ENCODE results near the gene MCAT.

Gene MCAT

DNA sequence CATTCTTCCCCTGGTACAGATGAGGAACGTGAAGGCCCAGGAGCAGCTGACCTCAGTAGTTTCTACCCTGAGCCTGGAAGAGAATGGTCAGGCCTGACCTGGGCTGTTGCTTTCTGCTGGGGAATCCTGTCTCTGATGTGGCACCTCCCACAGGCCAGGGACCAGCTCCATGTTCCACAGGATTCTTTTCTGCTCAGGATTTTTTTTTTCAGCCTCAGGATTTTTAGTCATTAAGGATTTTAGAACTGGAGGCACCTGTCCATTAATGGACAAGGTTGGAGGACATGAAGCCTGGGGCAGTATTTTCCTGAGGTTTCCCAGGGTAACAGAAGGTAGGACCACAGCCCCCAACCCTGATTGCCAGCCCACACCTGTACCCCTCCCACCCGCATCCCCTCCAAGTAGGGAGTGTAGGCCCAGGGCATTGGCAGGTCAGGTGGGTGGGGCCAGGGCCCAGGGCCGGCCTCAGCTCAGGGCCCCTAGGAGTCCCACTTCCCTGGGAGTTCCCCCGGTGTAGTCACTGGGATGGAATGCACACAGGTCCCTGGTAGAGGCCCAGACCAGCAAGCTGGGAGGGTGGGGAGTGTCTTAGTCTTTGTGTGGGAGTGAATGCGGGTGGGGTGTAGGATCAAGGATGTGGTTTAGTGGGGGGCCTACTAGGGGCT lies 16.6 kb downstream of the MCAT start:
- Histone ChIP-seq H3K9ac (ENCODE audit: low read length) (no peak overlapping the region), H3K27ac (ENCODE audit: low read depth, low read length) (no peak overlapping the region), H3K4me1 (ENCODE audit: control insufficient read depth, insufficient read depth, low read length) (no peaks in the 10 kb centered on the region), H3K27me3 (ENCODE audit: control insufficient read depth, insufficient read depth, low read length) (no peaks in the 10 kb centered on the region), H3K36me3 (ENCODE audit: control insufficient read depth, insufficient read depth, low read length) (no peaks in the 10 kb centered on the region), H3K4me3 (ENCODE audit: low read length) (no peak overlapping the region)

DNA sequence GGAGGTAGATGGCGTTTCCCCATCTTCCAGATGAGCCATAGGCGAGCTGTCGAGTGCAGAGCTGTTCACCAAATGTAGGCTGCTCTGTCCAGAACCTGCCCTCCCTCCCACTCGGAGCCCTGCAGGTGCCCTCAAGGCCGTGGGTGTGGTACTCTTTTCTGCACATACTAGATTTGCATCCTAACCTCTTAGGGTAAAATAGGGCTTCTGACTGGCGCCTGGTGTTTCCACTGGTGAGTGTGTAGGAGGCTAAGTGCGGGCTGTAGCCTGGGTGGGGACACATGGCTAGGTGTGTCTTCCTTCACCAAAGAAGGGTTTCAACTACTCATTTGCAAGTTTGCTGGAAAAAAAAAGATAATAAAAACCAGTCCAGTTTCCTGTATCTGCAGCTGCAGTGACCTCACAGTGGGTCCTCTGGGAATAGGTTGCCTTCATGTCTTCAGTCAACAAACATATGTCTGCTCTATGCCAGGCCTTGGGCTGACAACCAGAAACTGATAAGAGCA lies 24.2 kb downstream of the MCAT start:
- Histone ChIP-seq H3K27me3 (ENCODE audit: control insufficient read depth, insufficient read depth, low read length) (no peaks in the 10 kb centered on the region), H3K36me3 (ENCODE audit: control insufficient read depth, insufficient read depth, low read length) (no peaks in the 10 kb centered on the region), H3K27ac (ENCODE audit: low read depth, low read length) (no peak overlapping the region), H3K4me3 (ENCODE audit: low read length) (no peak overlapping the region), H3K4me1 (ENCODE audit: control insufficient read depth, insufficient read depth, low read length) (no peaks in the 10 kb centered on the region), H3K9ac (ENCODE audit: low read length) (no peak overlapping the region)

DNA sequence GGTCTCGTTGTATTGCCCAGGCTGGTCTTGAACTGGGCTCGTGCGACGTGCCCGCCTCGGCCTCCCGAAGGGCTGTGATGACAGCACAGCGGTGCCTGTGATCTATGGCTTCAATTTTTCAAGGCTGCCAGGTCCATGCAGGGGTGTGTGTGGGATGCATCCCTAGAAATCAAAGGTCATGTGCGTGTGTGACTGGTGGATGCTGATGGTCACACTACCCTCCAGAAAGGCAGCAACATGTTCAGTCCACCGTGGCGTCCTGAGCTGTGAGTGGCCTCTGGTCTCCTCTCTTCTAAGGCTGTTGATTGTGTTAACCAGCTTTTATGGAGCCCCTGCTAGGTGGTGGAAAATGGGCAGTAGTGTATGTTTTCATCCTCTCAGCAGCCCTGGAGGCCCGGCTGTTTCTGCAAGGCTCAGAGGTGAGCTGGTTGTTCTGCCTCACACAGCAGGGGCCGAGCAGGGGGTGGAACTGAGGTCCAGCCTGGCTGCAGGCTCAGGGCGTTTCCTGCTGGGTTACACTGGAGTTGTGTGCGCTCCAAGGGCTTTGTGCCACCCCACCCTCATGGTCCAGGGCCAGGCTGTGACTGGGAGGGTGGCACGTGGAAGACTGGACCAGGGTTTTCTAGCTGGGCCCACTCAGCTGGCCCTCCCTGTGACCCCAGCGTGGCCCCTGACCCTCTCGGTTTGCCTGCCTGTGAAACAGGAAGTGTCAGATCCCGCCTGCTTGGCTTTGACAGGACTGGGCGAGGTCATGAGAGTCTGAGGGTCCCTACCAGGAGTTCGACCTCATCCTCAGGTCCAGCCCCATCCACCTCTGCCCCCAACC lies 25.0 kb downstream of the MCAT start:
- H3K27ac ChIP-seq (ENCODE audit: low read depth, low read length), result no peak overlapping the region
- no peaks in the 10 kb centered on the region for H3K36me3 ChIP-seq (ENCODE audit: control insufficient read depth, insufficient read depth, low read length)
- H3K27me3 ChIP-seq (ENCODE audit: control insufficient read depth, insufficient read depth, low read length), result no peaks in the 10 kb centered on the region
- no peak overlapping the region for H3K4me3 ChIP-seq (ENCODE audit: low read length)
- no peak overlapping the region for H3K9ac ChIP-seq (ENCODE audit: low read length)
- H3K4me1 ChIP-seq (ENCODE audit: control insufficient read depth, insufficient read depth, low read length), result no peaks in the 10 kb centered on the region

DNA sequence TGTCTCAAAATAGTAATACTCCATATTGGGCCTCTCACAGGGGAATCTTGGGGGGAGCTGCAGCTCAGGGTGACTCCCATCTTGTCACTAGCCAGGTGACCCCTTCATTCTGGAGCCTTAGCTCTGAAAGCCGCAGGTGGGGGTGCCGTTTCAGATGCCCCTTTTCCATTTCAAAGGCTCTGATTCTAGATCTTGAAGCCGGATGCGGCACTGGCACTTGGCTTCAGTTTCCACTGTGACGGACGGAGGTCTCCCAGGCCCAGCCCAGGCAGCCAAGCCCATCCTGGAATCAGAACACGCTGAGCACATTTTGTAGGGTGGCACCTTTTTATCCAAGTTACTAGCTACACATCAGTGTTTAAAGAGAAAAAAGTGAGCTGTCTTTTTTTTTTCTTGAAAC lies 26.3 kb downstream of the MCAT start:
- no peaks in the 10 kb centered on the region for H3K4me1 ChIP-seq (ENCODE audit: control insufficient read depth, insufficient read depth, low read length)
- no peak overlapping the region for H3K27ac ChIP-seq (ENCODE audit: low read depth, low read length)
- no peaks in the 10 kb centered on the region for H3K36me3 ChIP-seq (ENCODE audit: control insufficient read depth, insufficient read depth, low read length)
- peaks cover 2% of the 10 kb centered on the region for H3K27me3 ChIP-seq (ENCODE audit: control insufficient read depth, insufficient read depth, low read length)
- no peak overlapping the region for H3K4me3 ChIP-seq (ENCODE audit: low read length)
- no peak overlapping the region for H3K9ac ChIP-seq (ENCODE audit: low read length)

DNA sequence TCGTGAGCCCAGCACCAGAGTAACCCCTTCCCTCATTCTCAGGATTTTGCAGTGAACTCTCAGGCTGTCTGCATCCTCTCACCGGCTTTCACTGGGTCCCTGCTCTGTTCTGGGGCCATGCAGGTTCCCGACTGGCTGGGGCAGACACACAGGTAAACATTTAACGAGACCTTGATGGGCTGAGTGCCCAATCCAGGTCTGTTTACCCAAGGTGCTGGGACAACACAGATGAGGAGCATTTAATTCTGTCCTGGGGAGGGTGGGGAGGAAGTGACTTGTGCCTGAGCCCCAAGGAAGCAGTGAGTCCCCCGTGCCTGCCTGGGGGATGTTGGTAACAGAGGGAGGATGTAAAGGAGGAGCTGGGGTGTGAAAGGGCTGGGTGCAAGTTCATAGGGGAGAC lies 28.2 kb downstream of the MCAT start:
- Histone ChIP-seq H3K27ac (ENCODE audit: low read depth, low read length) (no peak overlapping the region), H3K27me3 (ENCODE audit: control insufficient read depth, insufficient read depth, low read length) (peaks cover 5% of the 10 kb centered on the region), H3K9ac (ENCODE audit: low read length) (no peak overlapping the region), H3K4me1 (ENCODE audit: control insufficient read depth, insufficient read depth, low read length) (no peaks in the 10 kb centered on the region), H3K36me3 (ENCODE audit: control insufficient read depth, insufficient read depth, low read length) (no peaks in the 10 kb centered on the region), H3K4me3 (ENCODE audit: low read length) (no peak overlapping the region)

- Histone ChIP-seq H3K36me3 (ENCODE audit: control insufficient read depth, insufficient read depth, low read length) (no peaks in the 10 kb centered on the region), H3K4me3 (ENCODE audit: low read length) (no peak overlapping the region), H3K9ac (ENCODE audit: low read length) (no peak overlapping the region), H3K27me3 (ENCODE audit: control insufficient read depth, insufficient read depth, low read length) (peaks cover 5% of the 10 kb centered on the region), H3K4me1 (ENCODE audit: control insufficient read depth, insufficient read depth, low read length) (no peaks in the 10 kb centered on the region), H3K27ac (ENCODE audit: low read depth, low read length) (no peak overlapping the region)
These were observed 29.5 kb downstream of the MCAT start for GRCh38 chr22:43113526-43114251.

DNA sequence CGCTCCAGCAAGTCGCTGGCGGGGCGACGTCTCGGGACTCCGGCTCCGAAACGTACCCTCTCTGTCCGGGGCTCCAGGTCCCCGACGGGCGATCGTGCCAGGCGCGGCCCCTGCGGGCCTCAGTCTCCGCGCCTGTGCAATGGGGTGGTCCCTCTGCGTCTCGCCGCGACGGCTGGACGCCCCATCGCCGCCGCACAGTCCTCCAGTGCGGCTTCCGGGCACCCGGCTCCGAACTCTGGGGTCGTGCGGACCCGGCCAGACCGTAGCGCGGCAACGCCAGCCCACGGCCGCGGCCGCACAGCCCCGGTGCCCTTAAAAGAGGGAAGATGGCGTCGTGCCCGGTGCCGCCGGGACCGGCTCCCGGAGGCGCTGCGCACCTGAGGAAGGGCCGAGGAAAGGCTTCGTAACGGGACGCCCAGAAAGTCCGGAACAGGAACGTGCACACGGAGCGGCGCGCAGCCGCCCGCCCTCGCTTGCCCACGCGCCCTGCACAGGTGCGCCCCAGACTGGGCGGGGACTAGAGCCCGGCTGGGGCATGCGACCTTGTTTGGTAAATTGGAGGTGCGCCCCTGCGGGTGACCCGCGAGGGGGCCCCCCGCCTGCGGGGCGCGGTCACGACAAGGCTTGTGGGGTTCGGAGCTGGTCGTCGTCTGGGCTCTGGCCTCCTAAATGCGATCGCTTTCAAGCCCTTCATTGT lies 32.1 kb downstream of the MCAT start:
- Histone ChIP-seq H3K9ac (ENCODE audit: low read length) (peak overlapping the region; percentile 53), H3K27ac (ENCODE audit: low read depth, low read length) (no peak overlapping the region), H3K36me3 (ENCODE audit: control insufficient read depth, insufficient read depth, low read length) (no peaks in the 10 kb centered on the region), H3K4me3 (ENCODE audit: low read length) (peak overlapping the region; percentile 76), H3K27me3 (ENCODE audit: control insufficient read depth, insufficient read depth, low read length) (peaks cover 5% of the 10 kb centered on the region), H3K4me1 (ENCODE audit: control insufficient read depth, insufficient read depth, low read length) (no peaks in the 10 kb centered on the region)

GRCh38 chr22:43110444-43110926 lies 32.7 kb downstream of the MCAT start, which contains the start of gene BIK:
BIK (plus strand) TSS chr22:43110750; CDS start chr22:43124023, 13,273 bp downstream.
- Histone ChIP-seq H3K4me3 (ENCODE audit: low read length) (peak within 1 kb of the TSS; percentile 76), H3K9ac (ENCODE audit: low read length) (peak within 1 kb of the TSS; percentile 53), H3K27me3 (ENCODE audit: control insufficient read depth, insufficient read depth, low read length) (peaks cover 5% of the 10 kb centered on the region), H3K27ac (ENCODE audit: low read depth, low read length) (no peak within 1 kb of the TSS), H3K36me3 (ENCODE audit: control insufficient read depth, insufficient read depth, low read length) (no peaks in the 10 kb centered on the region), H3K4me1 (ENCODE audit: control insufficient read depth, insufficient read depth, low read length) (no peaks in the 10 kb centered on the region)

DNA sequence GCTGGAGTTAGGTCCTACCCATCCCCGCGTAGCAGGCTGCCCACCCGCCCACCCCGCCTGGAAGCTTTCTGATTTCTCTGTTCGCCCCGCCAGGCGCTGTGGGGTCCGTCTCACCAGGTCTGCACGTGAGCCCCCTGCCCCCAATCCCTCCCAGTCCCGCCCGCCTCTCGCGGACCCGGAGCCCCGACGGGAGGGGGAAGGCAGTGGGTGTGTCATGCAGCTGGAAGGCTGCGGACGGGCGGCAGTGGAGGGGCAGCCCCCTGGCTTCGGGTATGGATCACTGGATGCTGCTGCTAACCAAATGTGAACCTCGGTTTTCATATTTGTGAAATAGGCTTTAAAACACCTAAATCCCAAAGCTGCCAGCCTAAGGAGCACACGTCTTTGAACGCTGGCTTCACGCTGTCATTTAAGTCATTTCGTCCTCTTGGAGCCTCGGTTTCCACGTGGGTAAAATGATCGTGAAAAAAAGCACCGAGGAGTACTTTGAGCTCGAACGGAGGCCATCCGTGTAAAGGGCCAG lies 33.2 kb downstream of the MCAT start:
- Histone ChIP-seq H3K27me3 (ENCODE audit: control insufficient read depth, insufficient read depth, low read length) (peaks cover 5% of the 10 kb centered on the region), H3K9ac (ENCODE audit: low read length) (no peak overlapping the region), H3K27ac (ENCODE audit: low read depth, low read length) (no peak overlapping the region), H3K4me3 (ENCODE audit: low read length) (peak overlapping the region; percentile 67), H3K4me1 (ENCODE audit: control insufficient read depth, insufficient read depth, low read length) (no peaks in the 10 kb centered on the region), H3K36me3 (ENCODE audit: control insufficient read depth, insufficient read depth, low read length) (no peaks in the 10 kb centered on the region)

- no peak overlapping the region for H3K4me3 ChIP-seq (ENCODE audit: low read length)
These were observed 33.7 kb downstream of the MCAT start for GRCh38 chr22:43109511-43109910.

GRCh38 chr22:43106302-43106701 lies 36.9 kb downstream of the MCAT start:
- H3K4me1 ChIP-seq (ENCODE audit: control insufficient read depth, insufficient read depth, low read length), result no peaks in the 10 kb centered on the region
- no peak overlapping the region for H3K4me3 ChIP-seq (ENCODE audit: low read length)
- H3K36me3 ChIP-seq (ENCODE audit: control insufficient read depth, insufficient read depth, low read length), result no peaks in the 10 kb centered on the region
- no peak overlapping the region for H3K9ac ChIP-seq (ENCODE audit: low read length)
- no peaks in the 10 kb centered on the region for H3K27me3 ChIP-seq (ENCODE audit: control insufficient read depth, insufficient read depth, low read length)
- H3K27ac ChIP-seq (ENCODE audit: low read depth, low read length), result no peak overlapping the region

More at GRCh38 chr22:43109511-43109910, 33.7 kb downstream of the MCAT start:
- H3K27ac ChIP-seq (ENCODE audit: low read depth, low read length), result no peak overlapping the region
- peaks cover 5% of the 10 kb centered on the region for H3K27me3 ChIP-seq (ENCODE audit: control insufficient read depth, insufficient read depth, low read length)
- H3K9ac ChIP-seq (ENCODE audit: low read length), result no peak overlapping the region
- H3K36me3 ChIP-seq (ENCODE audit: control insufficient read depth, insufficient read depth, low read length), result no peaks in the 10 kb centered on the region
- no peaks in the 10 kb centered on the region for H3K4me1 ChIP-seq (ENCODE audit: control insufficient read depth, insufficient read depth, low read length)

Data from rectal smooth muscle tissue (tissue), 1 donor.